GM18511 (cell line): ENCODE results near the gene PICK1.

Experiments
- ATAC-seq: cut with Tn5 transposase; IDR thresholded peaks from one replicate; pipeline ENCODE4 v1.9.1; 2021; ENCODE audit warnings: mild to moderate bottlenecking, moderate library complexity; ENCODE audit not compliant: unreplicated experiment

The PICK1 gene

DNA sequence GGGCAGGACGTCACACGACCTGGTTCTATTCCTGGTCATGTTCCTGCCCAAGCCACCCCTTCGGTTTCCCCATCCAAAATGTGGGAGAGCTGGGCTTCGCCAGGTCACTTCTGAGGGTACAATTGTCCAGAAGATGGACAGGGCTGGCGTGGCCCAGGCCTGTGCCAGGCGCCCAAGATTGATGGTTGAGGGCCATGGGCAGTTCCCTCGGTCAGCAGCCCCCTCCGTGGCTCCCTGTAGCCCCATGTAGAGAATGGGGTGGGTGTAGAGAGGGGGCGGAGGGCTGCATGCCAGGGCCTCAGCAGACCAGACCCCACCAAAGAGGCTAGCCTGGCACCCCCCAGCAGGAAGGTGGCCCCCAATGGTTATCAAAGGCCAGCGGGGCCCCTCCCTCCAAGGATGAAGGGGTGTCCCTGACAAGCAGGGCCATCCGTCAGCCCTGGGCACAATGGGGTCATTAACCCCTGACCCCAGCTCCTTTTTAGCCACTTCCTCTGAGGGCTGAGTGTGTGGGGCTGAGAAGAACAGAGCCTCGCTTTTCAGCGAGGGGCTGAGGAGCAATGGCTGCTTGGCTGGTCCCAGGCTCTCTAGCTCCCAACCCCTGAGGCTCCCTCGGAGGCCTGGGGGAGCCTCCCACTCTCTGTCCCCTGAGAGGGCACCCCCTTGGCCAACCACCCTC lies 11.0 kb upstream of the PICK1 start:
- ATAC-seq, result no peak

GRCh38 chr22:38049812-38050619 lies 7.2 kb upstream of the PICK1 start:
- ATAC-seq, result no peak

GRCh38 chr22:38050720-38051119 lies 6.5 kb upstream of the PICK1 start:
- no peak for ATAC-seq

DNA sequence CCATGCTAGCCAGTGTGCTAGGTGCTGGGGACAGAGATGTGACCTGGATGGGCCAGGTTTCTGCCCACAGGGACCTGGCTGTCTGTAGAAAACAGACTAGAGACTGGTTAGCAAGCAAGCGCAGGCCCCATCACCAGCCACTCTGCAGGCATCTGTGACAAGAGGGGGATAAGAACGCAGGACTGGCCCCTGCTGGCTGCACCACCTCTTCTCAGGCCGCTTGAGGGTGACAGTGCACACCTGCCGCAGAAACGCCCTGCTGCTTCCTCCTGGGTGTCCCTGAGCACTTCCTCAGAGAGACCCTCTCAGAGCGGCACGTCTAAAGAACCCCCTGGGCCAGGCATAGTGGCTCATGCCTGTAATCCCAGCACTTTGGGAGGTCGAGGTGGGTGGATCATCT lies 5.9 kb upstream of the PICK1 start:
- ATAC-seq, result no peak

GRCh38 chr22:38051900-38052862 lies 5.0 kb upstream of the PICK1 start:
- ATAC-seq, result no peak

DNA sequence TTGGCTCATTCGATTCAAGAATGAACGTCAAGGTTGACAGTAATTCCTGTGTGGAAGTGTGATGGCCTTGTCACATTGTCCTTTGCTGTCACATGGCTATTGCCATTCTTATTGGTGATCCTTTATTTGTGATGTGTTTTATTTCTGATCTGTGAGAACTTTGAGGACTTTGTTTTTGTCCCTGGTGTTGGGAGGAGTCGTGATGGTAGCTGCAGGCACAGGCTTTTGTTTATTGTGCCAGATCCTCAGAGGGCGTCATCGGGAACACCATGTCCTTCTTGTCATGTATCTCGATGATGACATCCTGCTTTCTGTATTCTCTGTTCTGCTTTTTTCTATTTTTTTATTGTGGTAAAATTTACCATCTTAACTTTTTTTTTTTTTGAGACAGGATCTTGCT lies 5.6 kb downstream of the PICK1 start:
- ATAC-seq, result no peak

DNA sequence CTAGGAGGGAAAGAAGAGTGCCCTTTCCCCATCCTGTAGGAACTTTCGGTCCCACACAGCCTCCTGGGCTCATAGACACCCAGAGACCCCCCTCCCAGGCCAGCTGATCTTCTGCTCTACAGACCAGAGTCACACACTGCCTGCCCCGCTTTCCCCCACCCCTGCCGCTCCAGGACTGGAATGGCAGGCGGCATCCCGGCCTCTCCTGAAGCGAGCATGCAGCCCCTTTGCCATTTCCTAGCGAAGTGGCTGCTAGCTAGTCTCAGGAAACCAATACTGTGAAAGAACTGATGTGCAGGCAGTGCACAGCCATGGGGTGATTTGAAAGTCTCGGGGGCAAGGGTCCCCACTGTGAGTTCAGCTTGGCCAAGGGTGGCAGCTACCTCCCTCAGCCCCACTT lies 8.3 kb downstream of the PICK1 start:
- no peak for ATAC-seq

GRCh38 chr22:38066381-38067027 lies 9.3 kb downstream of the PICK1 start:
- no peak for ATAC-seq

DNA sequence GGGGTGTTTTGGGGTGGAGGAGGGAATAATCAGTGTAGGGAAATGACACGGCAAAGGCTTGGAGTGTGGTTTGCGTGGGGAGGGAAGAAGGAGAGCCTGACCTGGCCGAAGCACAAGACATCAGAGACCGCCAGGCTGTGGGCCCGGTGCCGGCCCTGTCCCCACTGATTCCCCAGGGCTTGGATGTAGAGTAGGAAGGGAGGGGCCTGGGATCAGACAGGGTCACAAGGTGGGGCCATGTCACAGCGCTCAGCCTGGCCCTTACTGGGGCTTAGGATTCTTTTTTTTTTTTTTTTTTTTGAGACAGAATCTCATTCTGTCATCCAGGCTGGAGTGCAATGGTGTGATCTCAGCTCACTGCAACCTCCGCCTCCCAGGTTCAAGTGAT lies 9.8 kb downstream of the PICK1 start:
- ATAC-seq, result no peak

DNA sequence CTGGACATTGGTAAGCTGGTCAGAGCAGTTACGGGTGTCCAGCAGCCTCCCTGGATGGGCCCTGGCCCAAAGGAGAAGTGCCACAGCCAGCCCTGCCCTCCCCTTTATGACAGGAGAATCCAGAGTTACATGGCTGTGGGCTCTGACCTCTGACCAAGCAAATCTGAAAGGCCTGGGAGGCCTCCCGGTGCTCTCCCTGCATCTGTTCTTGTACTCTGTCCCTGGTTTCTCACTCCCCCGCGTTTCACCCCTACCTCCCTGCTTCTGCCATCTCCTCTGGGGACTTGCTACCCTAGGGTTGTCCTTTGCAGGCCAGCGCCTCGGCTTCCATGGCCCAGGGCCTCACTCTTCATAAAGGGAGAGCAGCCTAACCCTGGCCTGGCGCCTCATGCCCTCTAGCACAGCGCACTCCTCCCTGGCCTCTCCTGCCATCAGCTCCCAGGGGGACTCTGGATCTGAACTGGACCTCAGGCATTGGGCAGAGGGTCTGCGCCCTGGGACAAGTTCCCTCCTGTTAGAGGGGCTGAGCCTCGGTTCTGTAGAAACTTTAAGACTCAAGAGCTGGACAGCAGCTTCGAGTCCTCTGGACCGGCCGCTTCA lies 10.7 kb downstream of the PICK1 start:
- no peak for ATAC-seq

DNA sequence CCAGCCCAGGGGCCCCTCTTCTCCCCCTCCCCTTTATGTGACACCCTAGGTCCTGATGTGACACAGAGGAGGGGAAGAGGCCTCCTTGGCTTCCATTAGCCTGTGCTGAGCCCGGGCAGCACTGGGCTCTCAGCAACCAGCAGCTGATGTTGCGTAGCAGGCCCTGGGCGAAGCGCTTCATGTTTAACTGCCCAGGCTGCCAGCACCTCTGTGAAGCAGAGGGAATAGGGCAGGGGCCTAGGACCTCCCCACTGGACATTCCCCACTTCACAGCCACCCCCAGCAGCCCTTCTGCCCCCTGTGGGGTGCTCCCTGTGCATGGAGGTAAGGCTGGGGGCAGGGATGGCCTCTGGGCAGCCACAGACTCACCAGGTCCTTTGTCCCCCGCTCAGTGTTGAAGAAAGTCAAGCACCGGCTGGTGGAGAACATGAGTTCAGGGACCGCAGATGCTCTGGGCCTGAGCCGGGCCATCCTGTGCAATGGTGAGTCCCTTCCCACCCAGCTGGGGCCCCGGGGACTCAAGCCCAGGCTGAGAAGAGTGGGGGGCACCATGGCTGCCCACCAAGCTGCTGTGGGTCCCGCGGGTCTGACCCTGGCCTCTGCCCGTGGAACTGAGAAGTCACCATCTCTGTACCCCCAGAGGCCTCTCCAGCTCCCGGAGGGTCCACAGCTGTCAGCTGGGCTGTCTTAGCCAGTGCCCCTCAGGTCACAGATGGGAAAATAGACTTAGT lies 11.6 kb downstream of the PICK1 start:
- no peak for ATAC-seq

DNA sequence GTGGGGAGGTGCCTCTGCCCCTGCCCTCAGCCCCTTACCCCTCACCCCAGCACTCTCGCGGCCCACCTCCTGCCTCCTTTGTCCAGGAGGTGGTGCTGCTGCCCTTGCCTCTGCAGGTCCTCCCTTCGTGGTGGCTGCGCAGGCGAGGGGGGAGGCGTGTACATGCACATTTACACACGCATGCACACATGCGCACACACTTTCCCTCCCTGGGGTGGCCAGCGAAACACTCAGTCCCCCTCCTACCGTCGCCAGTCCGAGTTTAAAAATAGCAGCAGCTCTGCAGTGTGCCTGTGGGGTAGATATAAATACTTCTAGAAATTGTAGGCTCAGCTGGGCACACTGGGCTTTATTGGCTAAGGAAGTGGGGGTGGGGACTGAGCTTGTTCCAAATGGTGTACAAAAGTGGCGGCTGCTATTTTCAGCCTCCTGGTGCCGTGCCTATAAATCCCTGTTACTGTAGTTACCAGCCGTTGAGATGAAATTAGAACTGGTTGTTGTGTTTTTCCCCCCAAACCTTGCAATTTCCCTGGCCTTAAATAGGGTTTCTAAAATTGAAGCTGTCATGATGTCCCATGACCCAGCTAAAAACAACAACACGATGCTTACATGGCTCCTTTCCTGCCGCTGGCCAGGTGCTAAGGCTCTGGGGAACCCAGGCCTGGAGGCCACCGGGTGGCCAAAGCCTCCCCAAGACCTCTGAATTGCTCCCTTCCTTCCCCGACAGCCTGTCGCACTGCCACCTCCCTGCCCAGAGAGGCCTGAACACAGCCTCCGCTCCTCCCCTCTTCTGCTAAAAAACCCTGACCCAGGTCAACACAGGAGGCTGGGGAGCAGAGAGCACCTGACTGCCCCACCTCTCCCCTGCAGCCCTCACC lies 12.4 kb downstream of the PICK1 start:
- no peak for ATAC-seq

DNA sequence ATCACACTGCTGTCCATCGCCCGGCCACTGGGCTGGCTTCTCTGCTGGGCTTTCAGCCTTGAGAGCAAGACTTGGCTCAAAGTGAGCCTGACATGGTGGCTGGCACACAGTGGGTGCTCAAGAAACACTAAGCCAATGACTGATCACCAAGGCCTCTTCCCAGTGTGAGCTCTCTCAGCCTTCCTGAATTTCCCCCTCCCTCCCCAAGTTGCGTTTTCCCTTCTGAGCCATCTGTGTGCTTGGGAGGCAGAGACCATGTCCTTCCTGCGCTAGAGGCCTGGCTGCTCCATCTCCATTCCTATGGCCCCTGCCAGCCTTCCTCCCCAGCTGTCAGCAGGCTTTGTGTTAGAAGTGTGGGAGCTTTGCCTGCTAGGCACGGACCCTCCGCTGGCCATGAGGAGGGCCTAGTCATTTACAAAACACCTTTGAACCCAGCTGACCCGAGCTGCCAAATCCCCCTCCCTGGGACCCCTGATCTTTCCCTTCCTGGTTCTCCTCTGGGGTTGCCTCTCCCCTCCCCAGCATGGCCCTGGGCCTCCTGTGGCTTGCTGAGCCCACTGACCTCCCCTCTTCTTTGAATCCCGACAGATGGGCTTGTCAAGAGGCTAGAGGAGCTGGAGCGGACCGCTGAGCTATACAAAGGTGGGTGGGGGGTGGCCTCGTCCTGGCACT lies 13.2 kb downstream of the PICK1 start:
- ATAC-seq, result no peak

DNA sequence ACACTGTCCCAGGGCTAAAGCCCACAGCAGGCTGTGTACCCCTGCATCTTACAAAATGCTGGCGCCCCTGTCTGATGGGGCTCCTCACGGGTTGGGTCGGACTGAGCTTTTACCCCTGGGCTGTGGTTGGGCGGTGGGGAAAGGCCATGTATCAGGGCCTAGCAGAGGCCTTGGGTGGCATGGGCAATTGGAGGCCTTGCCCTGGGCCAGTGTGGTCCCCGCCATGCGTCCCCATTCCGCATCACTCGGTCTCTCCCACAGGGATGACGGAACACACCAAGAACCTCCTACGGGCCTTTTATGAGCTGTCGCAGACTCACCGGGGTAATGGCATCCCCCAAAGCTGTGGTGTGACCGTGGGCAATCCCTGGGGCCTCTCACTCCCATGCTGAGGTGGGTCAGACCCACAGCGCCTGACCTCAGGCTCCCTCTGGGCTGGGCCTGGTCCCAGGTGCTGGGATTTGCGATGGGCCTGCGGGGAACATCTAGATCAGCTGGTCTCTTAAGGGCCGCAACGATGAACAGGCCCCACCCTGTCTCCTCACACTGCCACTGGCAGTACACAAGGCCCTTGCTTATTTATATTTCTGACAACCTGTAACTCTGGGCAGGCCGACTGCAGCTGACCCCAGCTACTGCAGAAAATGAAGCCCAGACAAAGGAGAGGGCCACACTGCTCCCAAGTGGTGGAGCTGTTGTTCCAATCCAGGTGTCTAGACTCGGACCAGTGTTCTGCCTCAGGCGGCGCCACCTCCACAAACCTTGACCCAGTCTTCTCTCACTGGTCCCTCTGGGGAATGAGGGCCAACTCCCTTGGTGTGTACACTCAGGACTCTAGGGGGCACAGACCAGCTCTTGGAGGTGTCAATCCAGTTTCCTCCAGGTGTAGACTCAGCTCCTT lies 14.5 kb downstream of the PICK1 start:
- no peak for ATAC-seq

- no peak for ATAC-seq
Observed at GRCh38 chr22:38072322-38073149, 15.3 kb downstream of the PICK1 start.
